ACC112 (cell line): Measurements from ENCODE around the gene OR10K1.

Experiments
- H2AFZ ChIP-seq: fragments of 200-600 bp; sonication (generic); one replicate; pipeline ENCODE4 v1.6.0; 2017; ENCODE audit warnings: antibody characterized with exemption, low read length; ENCODE audit not compliant: unreplicated experiment
- H3K27ac ChIP-seq: fragments of 200-600 bp; sonication (generic); 2 replicates; pipeline ENCODE4 v1.5.1; 2014; ENCODE audit warnings: low read depth, mild to moderate bottlenecking, antibody characterized with exemption, low read length, moderate library complexity
- H3K27me3 ChIP-seq: fragments of 200-600 bp; sonication (generic); 2 replicates; pipeline ENCODE4 v1.6.1; 2014; ENCODE audit warnings: mild to moderate bottlenecking, antibody characterized with exemption, low read length, moderate library complexity, mixed read lengths; ENCODE audit not compliant: insufficient read depth
- H3K36me3 ChIP-seq: fragments of 200-600 bp; sonication (generic); 2 replicates; pipeline ENCODE4 v1.6.1; 2016; ENCODE audit warnings: mild to moderate bottlenecking, antibody characterized with exemption, low read length, moderate library complexity, mixed read lengths; ENCODE audit not compliant: insufficient read depth
- H3K4me1 ChIP-seq: fragments of 200-600 bp; sonication (generic); one replicate; pipeline ENCODE4 v1.6.1; 2016; ENCODE audit warnings: low read length, mixed read lengths; ENCODE audit not compliant: insufficient read depth, unreplicated experiment, control insufficient read depth
- H3K4me3 ChIP-seq: fragments of 200-600 bp; sonication (generic); 2 replicates; pipeline ENCODE4 v1.5.1; 2014; ENCODE audit warnings: mild to moderate bottlenecking, low read depth, low read length
- H3K79me2 ChIP-seq: fragments of 200-600 bp; sonication (generic); one replicate; pipeline ENCODE4 v1.6.0; 2016; ENCODE audit warnings: low read length; ENCODE audit not compliant: control insufficient read depth, unreplicated experiment, insufficient read depth

Gene OR10K1

DNA sequence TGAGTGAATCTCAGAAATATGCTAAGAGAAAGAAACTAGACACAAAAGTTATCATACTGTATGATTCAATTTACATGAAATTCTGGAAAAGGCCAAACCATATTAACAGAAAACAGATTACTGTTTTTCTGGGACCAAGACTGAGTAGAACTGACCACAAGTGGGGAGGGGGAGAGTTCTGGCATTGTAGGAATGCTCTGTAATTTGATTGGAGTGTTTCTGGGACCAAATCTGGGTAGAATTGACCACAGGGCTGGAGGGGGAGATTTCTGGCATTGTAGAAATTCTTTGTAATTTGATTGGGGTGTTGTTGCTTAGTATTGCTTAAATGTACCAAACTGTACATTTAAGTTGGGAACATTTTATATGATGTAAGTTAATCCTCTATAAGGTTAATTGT lies 3.4 kb upstream of the OR10K1 start:
- no peaks in the 10 kb centered on the region for H3K4me1 ChIP-seq
- H3K27me3 ChIP-seq: no peaks in the 10 kb centered on the region

DNA sequence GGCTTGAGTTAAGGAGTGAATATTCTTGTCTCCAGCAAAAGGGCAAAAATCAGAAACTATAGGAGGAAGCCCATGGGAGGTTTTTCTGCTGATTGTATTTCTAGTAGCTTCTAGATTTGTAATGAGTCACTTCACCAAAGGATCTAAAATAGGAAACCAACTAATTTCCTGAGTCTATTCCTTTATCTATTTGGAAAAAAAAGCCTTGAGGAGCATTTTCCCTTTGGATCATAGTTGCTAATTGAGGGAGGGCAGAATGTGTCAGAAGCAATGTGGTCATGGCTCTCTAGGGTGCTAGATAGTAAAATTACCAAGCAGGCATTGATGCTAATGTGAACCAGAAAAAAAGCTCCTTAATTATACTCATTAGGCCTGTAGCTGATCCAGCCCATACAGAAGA lies 10.3 kb downstream of the OR10K1 start, which contains the start of gene OR10R2:
TSS of gene OR10R2 (plus strand) at position 301 of the 400 bp plus-strand sequence. CDS start 106 bp downstream, outside the sequence.
- no peak within 1 kb of the TSS for H3K27ac ChIP-seq
- H2AFZ ChIP-seq: no peak within 1 kb of the TSS
- H3K36me3 ChIP-seq: no peaks in the 10 kb centered on the region
- H3K4me1 ChIP-seq: no peaks in the 10 kb centered on the region
- H3K4me3 ChIP-seq: no peak within 1 kb of the TSS
- H3K79me2 ChIP-seq: no peaks in the 10 kb centered on the region
- H3K27me3 ChIP-seq: no peaks in the 10 kb centered on the region

More for the DNA sequence above, 3.4 kb upstream of the OR10K1 start:
- Histone ChIP-seq H2AFZ (no peak overlapping the region), H3K36me3 (no peaks in the 10 kb centered on the region), H3K4me3 (no peak overlapping the region), H3K79me2 (no peaks in the 10 kb centered on the region), H3K27ac (no peak overlapping the region)

DNA sequence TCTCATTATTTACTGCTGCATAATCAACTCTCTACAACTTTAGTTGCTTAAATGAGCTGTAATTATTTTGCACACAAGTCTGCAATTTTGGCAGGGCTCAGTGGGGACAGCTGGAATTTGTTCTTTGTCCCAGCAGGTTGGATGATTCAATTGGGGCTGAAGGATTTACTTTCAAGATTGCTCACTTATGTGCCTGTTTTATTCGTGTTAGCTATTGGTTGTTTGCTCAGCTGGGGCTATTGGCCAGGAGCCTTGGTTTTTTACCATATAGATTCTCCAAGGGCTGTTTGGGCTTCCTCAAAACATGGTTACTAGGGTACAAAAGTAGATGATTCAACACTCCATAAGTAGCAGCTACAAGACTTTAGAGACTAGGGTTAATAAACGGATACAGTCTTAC lies 23.8 kb downstream of the OR10K1 start:
- no peak overlapping the region for H3K4me3 ChIP-seq
- no peak overlapping the region for H3K27ac ChIP-seq
- no peak overlapping the region for H2AFZ ChIP-seq
- H3K4me1 ChIP-seq: no peaks in the 10 kb centered on the region
- no peaks in the 10 kb centered on the region for H3K36me3 ChIP-seq
- no peaks in the 10 kb centered on the region for H3K27me3 ChIP-seq
- no peaks in the 10 kb centered on the region for H3K79me2 ChIP-seq

DNA sequence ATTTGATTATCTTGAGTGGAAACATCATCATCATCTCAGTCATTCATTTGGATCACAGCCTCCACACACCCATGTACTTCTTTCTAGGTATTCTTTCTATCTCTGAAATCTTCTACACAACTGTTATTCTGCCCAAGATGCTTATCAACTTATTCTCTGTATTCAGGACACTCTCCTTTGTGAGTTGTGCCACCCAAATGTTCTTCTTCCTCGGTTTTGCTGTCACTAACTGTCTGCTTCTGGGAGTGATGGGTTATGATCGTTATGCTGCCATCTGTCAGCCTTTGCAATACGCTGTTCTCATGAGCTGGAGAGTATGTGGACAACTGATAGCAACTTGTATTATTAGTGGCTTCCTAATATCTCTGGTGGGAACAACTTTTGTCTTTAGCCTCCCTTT lies 29.7 kb downstream of the OR10K1 start:
- Histone ChIP-seq H3K4me1 (no peaks in the 10 kb centered on the region), H3K27ac (no peak overlapping the region), H3K36me3 (no peaks in the 10 kb centered on the region), H3K27me3 (peaks cover 12% of the 10 kb centered on the region), H3K79me2 (no peaks in the 10 kb centered on the region), H2AFZ (no peak overlapping the region), H3K4me3 (no peak overlapping the region)

DNA sequence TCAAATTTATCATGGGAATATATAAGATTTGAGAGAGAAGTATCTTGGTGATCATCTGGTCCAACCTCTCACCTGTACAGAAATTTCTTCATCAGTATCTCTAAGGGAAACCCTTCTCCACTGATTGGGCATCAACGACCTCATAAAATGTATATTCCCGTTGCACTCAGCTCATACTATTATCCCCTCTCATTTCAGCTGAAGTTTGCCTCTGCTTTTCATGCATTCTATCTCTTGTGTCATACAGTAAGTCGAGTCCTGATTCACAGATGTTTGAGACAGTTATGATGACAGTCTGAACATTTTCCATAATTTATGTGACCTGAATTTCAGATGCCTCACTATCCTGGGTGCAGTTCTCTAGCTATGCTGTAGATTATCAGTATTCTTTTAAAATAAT lies 31.4 kb downstream of the OR10K1 start:
- H3K4me1 ChIP-seq: no peaks in the 10 kb centered on the region
- H3K36me3 ChIP-seq: no peaks in the 10 kb centered on the region
- no peak overlapping the region for H3K4me3 ChIP-seq
- H2AFZ ChIP-seq: no peak overlapping the region
- H3K27ac ChIP-seq: no peak overlapping the region
- H3K27me3 ChIP-seq: peaks cover 12% of the 10 kb centered on the region
- H3K79me2 ChIP-seq: no peaks in the 10 kb centered on the region

DNA sequence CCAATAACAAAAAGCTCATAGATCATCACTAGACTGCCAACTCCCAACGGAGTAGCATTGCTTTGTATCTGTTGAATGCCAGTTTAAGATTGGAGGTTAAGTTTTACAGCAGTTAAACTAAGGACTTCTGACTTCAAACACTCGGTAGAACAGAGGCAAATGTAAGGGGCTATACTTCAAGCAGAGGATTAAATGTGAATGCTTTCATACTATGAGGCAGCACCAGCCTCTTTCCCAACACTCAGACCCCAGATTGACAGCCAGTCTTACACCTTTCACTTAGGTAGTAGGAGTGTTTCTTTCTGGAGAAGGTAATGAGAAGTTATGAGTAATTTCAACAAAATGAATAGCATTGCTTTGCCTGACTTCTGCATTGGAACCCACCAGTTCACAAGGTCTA lies 33.2 kb downstream of the OR10K1 start:
- Histone ChIP-seq H3K27me3 (peaks cover 18% of the 10 kb centered on the region), H3K27ac (no peak overlapping the region), H3K79me2 (no peaks in the 10 kb centered on the region), H2AFZ (no peak overlapping the region), H3K36me3 (no peaks in the 10 kb centered on the region), H3K4me1 (no peaks in the 10 kb centered on the region), H3K4me3 (no peak overlapping the region)

DNA sequence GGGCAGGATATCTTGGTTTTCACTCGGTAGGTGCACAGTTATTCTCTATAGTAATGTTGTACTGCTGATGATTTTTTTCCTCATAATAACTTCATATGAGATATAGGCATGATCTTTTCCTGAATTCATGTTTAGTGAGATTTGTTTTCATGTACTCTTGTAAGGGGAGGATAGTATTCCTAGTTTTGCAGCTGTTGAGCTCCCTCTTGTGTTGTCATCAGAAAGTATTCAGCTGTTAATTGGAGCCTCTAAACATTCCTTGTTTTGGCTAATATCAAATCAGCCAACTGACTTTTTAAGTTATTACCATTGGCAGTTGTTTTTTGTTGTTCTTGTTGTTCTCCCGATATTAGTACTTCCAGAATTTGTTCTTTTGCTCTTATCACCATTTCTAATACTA lies 34.7 kb downstream of the OR10K1 start:
- Histone ChIP-seq H3K36me3 (no peaks in the 10 kb centered on the region), H3K27me3 (peaks cover 18% of the 10 kb centered on the region), H2AFZ (no peak overlapping the region), H3K4me1 (no peaks in the 10 kb centered on the region), H3K27ac (no peak overlapping the region), H3K4me3 (no peak overlapping the region), H3K79me2 (no peaks in the 10 kb centered on the region)

DNA sequence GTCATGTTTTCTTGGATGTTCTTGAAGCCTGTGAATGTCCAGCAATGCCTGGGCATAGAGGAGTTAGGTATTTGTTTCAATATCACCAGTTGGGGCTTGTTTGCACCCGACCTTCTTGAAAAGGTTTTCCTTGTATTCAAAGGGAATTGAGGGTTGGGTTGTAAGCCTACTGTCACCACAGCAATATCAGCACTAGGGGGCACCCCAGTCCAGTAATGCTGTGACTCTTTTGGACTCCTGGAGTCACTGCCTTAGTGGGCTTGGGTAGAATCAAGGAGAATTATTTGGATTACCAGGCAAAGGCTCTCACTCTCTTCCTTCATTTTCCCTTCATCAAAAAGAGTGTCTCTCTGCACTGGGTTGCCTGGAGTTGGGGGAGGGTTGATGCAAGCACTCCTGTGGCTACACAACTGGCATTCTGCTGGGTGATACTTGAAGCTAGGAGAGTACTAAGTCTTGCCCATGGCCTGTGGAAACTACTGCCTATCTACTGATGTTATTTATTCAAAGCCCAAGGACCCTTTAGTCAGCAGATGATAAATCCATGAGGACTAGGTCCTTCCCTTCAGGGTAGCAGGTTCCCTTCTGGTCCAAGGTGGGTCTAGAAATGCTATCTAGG lies 44.8 kb downstream of the OR10K1 start:
- H3K27ac ChIP-seq: no peak overlapping the region
- H2AFZ ChIP-seq: no peak overlapping the region
- H3K79me2 ChIP-seq: no peaks in the 10 kb centered on the region
- H3K4me3 ChIP-seq: no peak overlapping the region
- H3K4me1 ChIP-seq: no peaks in the 10 kb centered on the region
- no peaks in the 10 kb centered on the region for H3K36me3 ChIP-seq
- peaks cover 18% of the 10 kb centered on the region for H3K27me3 ChIP-seq

DNA sequence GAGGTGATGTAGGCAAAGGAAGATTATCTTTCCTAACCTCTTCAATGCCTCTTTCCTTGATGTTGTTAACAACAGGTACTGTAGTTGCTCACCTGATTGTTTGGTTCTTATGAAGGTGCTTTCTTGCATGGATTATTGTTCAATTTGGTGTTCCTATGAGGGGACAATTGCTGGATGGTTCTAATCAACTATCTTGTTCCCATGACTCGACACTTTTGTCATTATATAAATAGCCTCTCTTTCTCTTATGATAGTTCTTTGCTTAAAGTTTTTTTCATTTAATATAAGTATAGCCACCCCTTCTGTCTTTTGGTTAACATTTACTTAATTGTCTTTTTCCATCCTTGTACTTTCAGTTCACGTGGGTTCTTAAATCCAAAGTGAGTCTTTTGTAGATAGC lies 45.9 kb downstream of the OR10K1 start:
- Histone ChIP-seq H3K4me3 (no peak overlapping the region), H3K79me2 (no peaks in the 10 kb centered on the region), H3K4me1 (no peaks in the 10 kb centered on the region), H3K36me3 (no peaks in the 10 kb centered on the region), H3K27ac (no peak overlapping the region), H3K27me3 (peaks cover 18% of the 10 kb centered on the region), H2AFZ (no peak overlapping the region)

DNA sequence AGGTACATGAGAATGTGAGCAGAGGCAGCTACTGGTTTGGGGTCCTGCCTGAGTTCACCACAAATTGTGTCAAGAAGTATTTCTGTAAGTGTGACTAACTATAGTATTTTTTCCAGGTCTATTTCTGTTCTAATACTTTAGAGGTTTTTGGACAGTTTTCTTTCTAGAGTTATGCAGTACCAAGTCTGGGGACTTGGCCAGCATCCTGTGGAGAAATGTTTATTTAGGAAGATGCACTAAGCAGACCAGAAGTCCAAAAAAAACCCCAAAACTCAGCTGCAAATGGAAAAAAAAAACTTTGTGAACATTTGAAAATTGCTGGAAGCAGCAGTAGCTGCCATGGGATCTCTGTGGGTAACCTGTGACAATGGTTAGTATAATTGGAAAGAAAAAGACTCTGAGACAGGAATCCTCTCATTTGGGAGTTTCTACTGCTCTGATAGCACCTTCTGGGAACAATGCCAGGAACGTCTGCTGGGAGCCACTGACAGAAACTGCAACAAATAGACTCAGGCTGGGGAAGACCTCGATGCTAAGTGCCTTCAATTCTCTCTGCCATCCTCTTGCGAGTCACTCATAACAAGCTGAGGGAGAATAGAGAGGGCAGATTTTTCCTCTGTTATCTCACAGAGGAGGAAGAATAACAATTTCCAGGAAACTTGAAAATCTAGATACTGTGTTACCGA lies 48.0 kb downstream of the OR10K1 start:
- no peak overlapping the region for H3K4me3 ChIP-seq
- H3K27me3 ChIP-seq: peaks cover 18% of the 10 kb centered on the region
- H3K27ac ChIP-seq: no peak overlapping the region
- H3K36me3 ChIP-seq: no peaks in the 10 kb centered on the region
- no peak overlapping the region for H2AFZ ChIP-seq
- H3K4me1 ChIP-seq: no peaks in the 10 kb centered on the region
- no peaks in the 10 kb centered on the region for H3K79me2 ChIP-seq

DNA sequence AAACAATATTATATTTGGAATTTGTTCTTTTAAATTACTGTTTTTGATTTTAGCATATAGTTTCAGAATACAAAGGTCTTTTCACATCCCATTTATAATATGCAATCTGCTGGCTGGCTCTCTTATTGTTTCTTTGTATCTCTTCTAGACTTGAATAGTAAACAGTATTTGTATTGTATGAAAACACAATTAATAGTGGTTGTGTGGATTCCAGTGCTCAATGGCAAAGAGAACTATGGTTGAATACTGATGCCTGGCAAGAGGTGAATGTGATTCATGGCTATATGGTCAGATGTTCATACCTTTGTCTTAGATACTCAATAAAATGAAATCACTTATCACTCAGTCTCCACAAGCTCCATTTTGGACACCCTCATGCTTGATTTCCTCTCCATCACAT lies 55.3 kb downstream of the OR10K1 start:
- no peak overlapping the region for H3K27ac ChIP-seq
- no peaks in the 10 kb centered on the region for H3K27me3 ChIP-seq

More for the DNA sequence above, 55.3 kb downstream of the OR10K1 start:
- no peaks in the 10 kb centered on the region for H3K4me1 ChIP-seq
- H3K79me2 ChIP-seq: no peaks in the 10 kb centered on the region
- H3K36me3 ChIP-seq: no peaks in the 10 kb centered on the region
- H3K4me3 ChIP-seq: no peak overlapping the region
- no peak overlapping the region for H2AFZ ChIP-seq
